H9 (cell line): Measurements from ENCODE around the gene NGFR. TPM values are rescaled to one million over a fixed set of nuclear protein-coding genes. Genes with fewer than 3 reads are reported as not detected.

Experiments used
- DNase-seq: peaks from one replicate; pipeline ENCODE4 v3.0.0-alpha.2; 2017
- H2AFZ ChIP-seq: one replicate; pipeline ENCODE4 v1.6.1; 2013; ENCODE audit warnings: mild to moderate bottlenecking, low read length, control low read depth, moderate library complexity
- H2AK5ac ChIP-seq: 2 replicates; pipeline ENCODE4 v1.6.1; 2013; ENCODE audit warnings: low read length, control low read depth, mixed read lengths; ENCODE audit not compliant: insufficient read length
- H2BK120ac ChIP-seq: one replicate; pipeline ENCODE4 v1.6.1; 2013; ENCODE audit warnings: low read depth, mild to moderate bottlenecking, low read length, control low read depth, inconsistent platforms; ENCODE audit not compliant: poor library complexity, severe bottlenecking
- H2BK12ac ChIP-seq: 2 replicates; pipeline ENCODE4 v1.6.1; 2013; ENCODE audit warnings: low read length, control low read depth, mixed read lengths, low read depth; ENCODE audit not compliant: insufficient read length
- H2BK15ac ChIP-seq: 2 replicates; pipeline ENCODE4 v1.6.1; 2013; ENCODE audit warnings: low read depth, low read length, control low read depth
- H2BK20ac ChIP-seq: one replicate; pipeline ENCODE4 v1.6.1; 2013; ENCODE audit warnings: low read depth, mild to moderate bottlenecking, low read length, control low read depth, inconsistent platforms; ENCODE audit not compliant: poor library complexity, severe bottlenecking
- H2BK5ac ChIP-seq: 2 replicates; pipeline ENCODE4 v1.6.1; 2013; ENCODE audit warnings: low read length, control low read depth, mixed read lengths; ENCODE audit not compliant: insufficient read length
- H3K14ac ChIP-seq: 2 replicates; pipeline ENCODE4 v1.6.1; 2013; ENCODE audit warnings: low read length, control low read depth; ENCODE audit not compliant: insufficient read depth
- H3K18ac ChIP-seq: 2 replicates; pipeline ENCODE4 v1.6.1; 2013; ENCODE audit warnings: low read depth, mild to moderate bottlenecking, mixed read lengths, low read length, control low read depth; ENCODE audit not compliant: insufficient read length
- H3K23ac ChIP-seq: 2 replicates; pipeline ENCODE4 v1.6.1; 2013; ENCODE audit warnings: low read length, control low read depth, mixed read lengths, low read depth; ENCODE audit not compliant: insufficient read length
- H3K23me2 ChIP-seq: 2 replicates; pipeline ENCODE4 v1.6.1; 2013; ENCODE audit warnings: low read depth, mild to moderate bottlenecking, mixed read lengths, low read length, control low read depth; ENCODE audit not compliant: insufficient read length, poor library complexity, severe bottlenecking
- H3K27ac ChIP-seq: 2 replicates; pipeline ENCODE4 v1.5.1; 2013; ENCODE audit warnings: low read length, control low read depth, mixed read lengths, low read depth; ENCODE audit not compliant: insufficient read length
- H3K27me3 ChIP-seq: 2 replicates; pipeline ENCODE4 v1.6.1; 2013; ENCODE audit warnings: low read length, control low read depth, inconsistent platforms; ENCODE audit not compliant: insufficient read depth
- H3K4ac ChIP-seq: 2 replicates; pipeline ENCODE4 v1.6.1; 2013; ENCODE audit warnings: low read depth, mild to moderate bottlenecking, control low read depth, inconsistent platforms, low read length, moderate library complexity
- H3K4me1 ChIP-seq: 2 replicates; pipeline ENCODE4 v1.6.1; 2013; ENCODE audit warnings: low read length, control low read depth, inconsistent platforms; ENCODE audit not compliant: insufficient read depth
- H3K4me2 ChIP-seq: 2 replicates; pipeline ENCODE4 v1.6.1; 2013; ENCODE audit warnings: low read length, control low read depth, mixed read lengths; ENCODE audit not compliant: insufficient read length, insufficient read depth
- H3K56ac ChIP-seq: 2 replicates; pipeline ENCODE4 v1.6.1; 2013; ENCODE audit warnings: low read depth, mild to moderate bottlenecking, mixed read lengths, low read length, control low read depth; ENCODE audit not compliant: insufficient read length
- H3K79me1 ChIP-seq: 2 replicates; pipeline ENCODE4 v1.6.1; 2013; ENCODE audit warnings: low read depth, mild to moderate bottlenecking, moderate library complexity, low read length, control low read depth, inconsistent platforms; ENCODE audit not compliant: insufficient read depth, poor library complexity, severe bottlenecking
- H3K79me2 ChIP-seq: 2 replicates; pipeline ENCODE4 v1.6.1; 2013; ENCODE audit warnings: low read length, control low read depth, inconsistent platforms; ENCODE audit not compliant: insufficient read depth
- H3K9ac ChIP-seq: 2 replicates; pipeline ENCODE4 v1.6.1; 2013; ENCODE audit warnings: low read length, control low read depth, mixed read lengths; ENCODE audit not compliant: insufficient read length; ENCODE audit errors: extremely low read depth
- H3K9me3 ChIP-seq: one replicate; pipeline ENCODE4 v1.6.1; 2013; ENCODE audit warnings: low read depth, low read length, inconsistent platforms; ENCODE audit not compliant: control insufficient read depth
- H3T11ph ChIP-seq: one replicate; pipeline ENCODE4 v1.6.1; 2013; ENCODE audit warnings: mild to moderate bottlenecking, low read length, control low read depth, inconsistent platforms
- H4K20me1 ChIP-seq: one replicate; pipeline ENCODE4 v1.6.1; 2013; ENCODE audit not compliant: control insufficient read depth, insufficient read length, insufficient read depth
- H4K5ac ChIP-seq: 2 replicates; pipeline ENCODE4 v1.6.1; 2013; ENCODE audit warnings: low read depth, mild to moderate bottlenecking, mixed read lengths, low read length, control low read depth; ENCODE audit not compliant: insufficient read length
- H4K8ac ChIP-seq: replicated peaks from 2 replicates; pipeline ENCODE4 v1.6.1; 2013; ENCODE audit warnings: low read length, control low read depth, mixed read lengths, low read depth; ENCODE audit not compliant: insufficient read length
- H4K91ac ChIP-seq: 2 replicates; pipeline ENCODE4 v1.6.1; 2013; ENCODE audit warnings: low read depth, mild to moderate bottlenecking, moderate library complexity, mixed read lengths, low read length, control low read depth; ENCODE audit not compliant: insufficient read length
- H3K27ac Mint-ChIP-seq, 3 experiments: 2 replicates in 2 of 3; 3 replicates in 1 of 3; pipeline ENCODE4 v1.8.0; 2020 to 2021; ENCODE audit warnings: mixed read lengths in 3 of 3, mild to moderate bottlenecking in 1 of 3, moderate library complexity in 1 of 3
- H3K27me3 Mint-ChIP-seq: 2 replicates; pipeline ENCODE4 v1.8.0; 2021; ENCODE audit warnings: low read depth, mild to moderate bottlenecking, moderate library complexity, mixed read lengths
- H3K36me3 Mint-ChIP-seq, 3 experiments: 2 replicates in 2 of 3; 3 replicates in 1 of 3; pipeline ENCODE4 v1.8.0; 2020 to 2021; ENCODE audit warnings: low read depth in 3 of 3, mixed read lengths in 3 of 3; ENCODE audit not compliant: insufficient read depth in 1 of 3
- H3K4me1 Mint-ChIP-seq, 2 experiments: 2 replicates each; pipeline ENCODE4 v1.8.0; 2020; ENCODE audit warnings: mixed read lengths in 2 of 2
- H3K4me3 Mint-ChIP-seq, 2 experiments: 2 replicates in 1 of 2; 3 replicates in 1 of 2; pipeline ENCODE4 v1.8.0; 2020 to 2021; ENCODE audit warnings: mild to moderate bottlenecking in 2 of 2, mixed read lengths in 2 of 2, moderate library complexity in 1 of 2
- H3K9me3 Mint-ChIP-seq, 2 experiments: 2 replicates in 1 of 2; 3 replicates in 1 of 2; pipeline ENCODE4 v1.8.0; 2020; ENCODE audit warnings: mild to moderate bottlenecking in 2 of 2, mixed read lengths in 2 of 2, moderate library complexity in 1 of 2
- CTCF ChIP-seq: fragments of 200-600 bp; sonication (generic); conservative IDR thresholded peaks from 3 replicates; pipeline ENCODE4 v1.8.0; 2021; ENCODE audit warnings: antibody characterized with exemption, mild to moderate bottlenecking
- WGBS: extraction: QIAGEN DNeasy Blood & Tissue Kit; methylation state at CpG from one replicate; pipeline ENCODE4 v1.1.7; 2013; ENCODE audit warnings: missing lambda C conversion rate, low lambda C conversion rate, mixed read lengths; ENCODE audit not compliant: insufficient read length; ENCODE audit errors: extremely low coverage; 5-methylcytosine and 5-hydroxymethylcytosine counted together
- total RNA-seq: library from RNA; stranded (reverse); gene quantifications from 2 replicates; pipeline ENCODE4 v1.2.1, GENCODE V29; 2021

Gene NGFR
- total RNA-seq, 1 experiment from 2014 or later = 9.6 TPM

GRCh38 chr17:49483599-49484509 is 11.2 kb upstream of the NGFR start:
- no peak for DNase-seq
- Mint-ChIP-seq H3K9me3 (no peaks in the 10 kb centered on the region), H3K4me1 (peaks cover 59 to 69% of the 10 kb centered on the region in 2 experiments), H3K27me3 (peaks cover 30% of the 10 kb centered on the region), H3K27ac (peak overlapping the region in 1 of 3 experiments; percentile 90; a peak in 1 of 7 replicates), H3K36me3 (no peaks in the 10 kb centered on the region), H3K4me3 (no peak overlapping the region)
- Histone ChIP-seq H3K23me2 (no peaks in the 10 kb centered on the region), H3K9ac (no peak overlapping the region), H4K91ac (no peak overlapping the region), H2AFZ (no peak overlapping the region), H3K18ac (no peak overlapping the region), H3K14ac (no peak overlapping the region), H4K8ac (no peak overlapping the region), H3K23ac (no peak overlapping the region), H3K4me2 (no peak overlapping the region), H2AK5ac (no peak overlapping the region), H4K5ac (no peak overlapping the region), H2BK12ac (no peak overlapping the region), H3T11ph (no peak overlapping the region), H3K9me3 (no peaks in the 10 kb centered on the region), H3K27me3 (no peaks in the 10 kb centered on the region; the same call in 1 of the 2 replicates), H2BK15ac (no peak overlapping the region), H3K79me1 (no peaks in the 10 kb centered on the region), H3K79me2 (no peaks in the 10 kb centered on the region), H3K4ac (no peak overlapping the region), H2BK120ac (no peak overlapping the region), H3K56ac (no peak overlapping the region), H2BK20ac (no peak overlapping the region), H3K27ac (no peak overlapping the region), H4K20me1 (no peaks in the 10 kb centered on the region), H2BK5ac (no peak overlapping the region), H3K4me1 (peaks cover 10% of the 10 kb centered on the region; the same call in 1 of the 2 replicates)
- TF ChIP-seq CTCF = no peak
- WGBS = no CpG with 5 or more reads among the region's 9 CpGs
